22Rv1 (cell line): ENCODE data around the gene TNNC2.

ENCODE experiments used
- H3K27ac ChIP-seq: fragments of 450-650 bp; 2 replicates; pipeline ENCODE4 v1.5.1; 2017
- CTCF ChIP-seq: fragments of 450-650 bp; IDR thresholded peaks from 2 replicates; pipeline ENCODE4 v1.5.1; 2017; ENCODE audit warnings: mild to moderate bottlenecking
- ZFX ChIP-seq: fragments of 450-650 bp; IDR thresholded peaks from 2 replicates; pipeline ENCODE4 v1.6.1; 2017; ENCODE audit warnings: antibody characterized with exemption, borderline replicate concordance

Gene TNNC2

GRCh38 chr20:45827712-45828111 is 600 bp upstream of the TNNC2 start:
- TF ChIP-seq ZFX = no peak
- TF ChIP-seq CTCF = no peak
- H3K27ac ChIP-seq = no peak overlapping the region

GRCh38 chr20:45826381-45827019 is 612 bp downstream of the TNNC2 start:
- no peak overlapping the region for H3K27ac ChIP-seq
- TF ChIP-seq CTCF (no peak), ZFX (no peak)

GRCh38 chr20:45823949-45824835 is 2.9 kb downstream of the TNNC2 start:
- TF ChIP-seq CTCF (peak; percentile 47), ZFX (no peak)
- H3K27ac ChIP-seq = no peak overlapping the region

- TF ChIP-seq CTCF = no peak
- no peak for TF ChIP-seq ZFX
- no peak overlapping the region for H3K27ac ChIP-seq
Observed at GRCh38 chr20:45822857-45823256, 4.3 kb downstream of the TNNC2 start.

GRCh38 chr20:45821947-45822346 is 5.2 kb downstream of the TNNC2 start:
- TF ChIP-seq ZFX (no peak), CTCF (no peak)
- no peak overlapping the region for H3K27ac ChIP-seq

- TF ChIP-seq ZFX (no peak), CTCF (no peak)
Observed at GRCh38 chr20:45819466-45819865, 7.6 kb downstream of the TNNC2 start.

GRCh38 chr20:45818239-45818638 is 8.9 kb downstream of the TNNC2 start:
- TF ChIP-seq CTCF (no peak), ZFX (no peak)
- H3K27ac ChIP-seq = peak overlapping the region; percentile 32; the same call in 1 of the 2 replicates

More at GRCh38 chr20:45819466-45819865, 7.6 kb downstream of the TNNC2 start:
- no peak overlapping the region for H3K27ac ChIP-seq
